Hematopoietic multipotent progenitor cell treated with erythropoietin and hydrocortisone succinate and interleukin-3 and kit ligand, for 8 days (in vitro differentiated cells): ENCODE measurements around the gene STARD5.
"Not testable (repeated sequence)": the region's sequence is repeated elsewhere in the genome, so short reads cannot be mapped to it uniquely, and the experiment has no call there.

Experiments
- DNase-seq: peaks from one replicate; pipeline ENCODE4 v3.0.0-alpha.2; 2015

Gene STARD5

DNA sequence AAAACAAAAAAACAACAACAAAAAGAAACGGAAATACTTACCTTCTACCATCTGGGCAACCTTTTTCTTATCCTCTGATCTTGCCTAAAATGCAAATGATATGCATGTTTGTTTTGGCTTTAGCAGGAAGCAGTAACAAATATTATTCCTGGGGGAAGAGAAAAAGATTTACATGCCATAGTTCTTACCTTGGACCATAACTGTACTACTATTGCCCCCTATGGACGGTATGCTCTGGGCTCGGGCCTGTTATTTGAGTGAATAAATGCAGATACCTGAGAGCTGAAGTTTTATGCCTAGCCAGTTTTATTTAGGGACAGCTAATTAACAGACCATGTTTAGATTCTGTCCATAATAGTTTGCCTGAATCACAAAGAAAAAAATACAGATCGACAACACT lies 12.6 kb upstream of the STARD5 start:
- DNase-seq = peak; percentile 33

DNA sequence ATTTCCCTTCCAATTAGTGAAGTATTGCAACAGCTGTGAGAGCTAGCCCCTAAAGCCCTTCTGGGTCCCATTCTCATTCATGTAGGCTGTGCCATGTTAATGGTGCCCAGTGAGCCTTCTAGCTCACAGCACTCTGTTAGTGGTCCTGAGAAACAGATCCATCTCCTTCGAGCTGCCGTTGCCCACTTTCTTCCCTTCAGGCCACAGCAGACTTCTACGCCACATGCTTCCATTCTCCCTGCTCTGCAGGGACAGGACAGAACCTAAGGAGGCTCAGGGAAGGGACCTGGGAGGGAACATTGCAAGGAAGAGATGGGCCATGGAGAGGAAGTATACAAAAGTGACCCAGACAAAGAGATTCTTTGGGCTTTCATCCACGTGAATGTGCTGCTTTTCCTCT lies 11.7 kb upstream of the STARD5 start:
- no peak for DNase-seq

DNA sequence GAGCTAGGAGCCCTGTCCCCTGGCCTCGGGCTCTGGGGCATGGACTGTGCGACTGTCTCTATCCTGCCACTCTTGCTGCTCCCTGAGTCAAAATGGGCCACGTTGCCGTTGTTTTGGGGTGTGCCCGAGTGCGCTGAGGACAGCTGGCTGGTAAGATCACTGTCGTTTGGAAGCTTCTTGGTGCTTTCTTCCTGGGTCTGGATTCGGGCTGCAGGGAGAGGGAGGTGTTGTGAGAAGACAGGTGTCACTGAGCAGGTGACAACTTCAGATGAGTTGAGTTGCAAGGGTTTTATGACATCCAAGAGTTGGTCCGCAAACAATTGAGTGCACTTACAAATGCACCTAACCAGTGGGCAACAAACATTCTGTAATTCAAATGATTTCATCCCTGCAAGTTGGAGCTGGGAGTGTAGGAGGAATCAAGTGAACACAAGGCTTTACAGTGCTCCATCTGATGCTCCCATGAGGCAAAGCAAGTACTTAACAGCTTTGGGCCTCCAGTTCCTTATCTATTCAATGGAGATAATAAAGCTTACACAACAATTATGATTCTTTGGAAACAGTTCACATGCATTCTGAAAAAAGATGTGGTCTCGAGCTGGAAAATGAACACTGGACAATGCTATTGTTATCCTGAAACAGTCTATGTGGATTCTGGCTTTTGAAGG lies 11.0 kb upstream of the STARD5 start:
- DNase-seq = no peak

DNA sequence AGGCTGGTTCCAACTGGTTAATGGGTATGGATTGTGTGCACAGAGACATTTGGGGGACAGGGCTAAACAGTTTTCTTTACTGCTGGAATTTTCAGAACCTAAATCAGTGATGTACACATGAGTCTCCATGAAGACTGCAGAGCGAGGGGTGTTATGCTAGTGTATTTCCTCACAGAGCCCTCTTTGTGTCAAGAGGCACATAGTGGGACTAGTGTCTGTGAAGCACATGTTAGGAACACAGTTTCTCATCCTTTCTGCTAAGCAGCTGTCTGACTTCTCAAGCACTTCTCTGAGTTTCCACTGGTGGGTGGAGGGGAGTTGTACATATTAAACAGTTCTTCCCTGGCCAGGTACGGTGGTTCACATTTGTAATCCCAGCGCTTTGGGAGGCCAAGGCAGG lies 9.4 kb upstream of the STARD5 start:
- no peak for DNase-seq

DNA sequence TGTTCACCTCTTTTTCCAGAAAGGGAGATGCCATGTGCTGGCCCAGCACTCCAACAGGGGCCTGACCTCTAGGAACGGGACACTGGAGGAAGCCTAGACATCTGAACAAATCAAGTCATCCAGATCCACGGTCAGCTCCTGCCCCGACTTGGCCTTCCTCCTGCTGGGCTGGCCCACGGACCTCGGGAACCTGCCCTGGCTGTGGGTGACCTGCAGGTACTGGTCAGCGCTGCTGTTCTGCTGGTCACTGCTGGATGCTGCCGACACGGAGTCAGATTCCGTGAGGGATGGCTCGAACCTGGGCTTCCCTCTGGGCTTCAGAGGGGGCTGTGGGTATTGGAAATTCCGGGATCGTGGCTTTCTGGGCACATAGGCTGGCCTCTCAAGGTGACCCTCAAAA lies 8.4 kb upstream of the STARD5 start:
- DNase-seq = no peak

DNA sequence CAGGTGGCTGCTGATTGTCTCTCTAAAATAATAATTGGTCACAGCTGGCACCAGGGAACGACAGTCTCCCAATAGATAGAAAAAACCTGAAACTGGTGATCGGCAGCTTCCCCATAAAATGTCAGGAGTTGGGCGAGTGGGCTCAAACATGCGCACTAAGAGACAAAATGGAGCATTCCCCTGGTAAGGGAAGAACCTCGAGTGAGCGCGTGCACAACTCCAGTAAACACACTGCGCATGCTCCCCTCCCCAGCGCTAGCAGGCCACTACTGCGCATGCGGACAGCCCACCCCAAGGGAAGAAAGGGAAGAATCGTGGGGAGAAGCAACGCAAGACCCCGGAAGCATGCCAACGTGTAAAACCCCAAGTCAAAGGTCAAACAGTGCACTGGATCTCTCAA lies 7.7 kb upstream of the STARD5 start:
- no peak for DNase-seq

DNA sequence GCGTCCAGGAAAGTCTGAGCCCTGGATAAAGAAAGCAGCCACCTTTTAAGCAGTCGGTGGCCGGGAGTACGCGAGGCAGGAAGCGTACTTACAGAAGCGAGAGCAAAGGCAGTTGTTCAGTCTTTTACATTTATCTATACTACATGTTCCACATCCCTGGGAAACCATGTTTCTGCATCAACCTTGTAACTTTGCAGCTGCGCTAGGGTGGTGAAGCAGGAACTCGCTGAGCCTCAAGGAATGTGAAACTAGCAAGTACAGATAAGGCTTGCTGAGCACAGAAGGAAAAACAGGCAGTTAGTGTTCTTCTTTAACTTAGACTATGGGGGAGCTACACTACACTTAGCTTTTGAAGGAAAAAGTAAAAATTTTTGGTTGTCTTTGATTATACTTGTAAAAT lies 7.2 kb upstream of the STARD5 start:
- not testable (repeated sequence) for DNase-seq

DNA sequence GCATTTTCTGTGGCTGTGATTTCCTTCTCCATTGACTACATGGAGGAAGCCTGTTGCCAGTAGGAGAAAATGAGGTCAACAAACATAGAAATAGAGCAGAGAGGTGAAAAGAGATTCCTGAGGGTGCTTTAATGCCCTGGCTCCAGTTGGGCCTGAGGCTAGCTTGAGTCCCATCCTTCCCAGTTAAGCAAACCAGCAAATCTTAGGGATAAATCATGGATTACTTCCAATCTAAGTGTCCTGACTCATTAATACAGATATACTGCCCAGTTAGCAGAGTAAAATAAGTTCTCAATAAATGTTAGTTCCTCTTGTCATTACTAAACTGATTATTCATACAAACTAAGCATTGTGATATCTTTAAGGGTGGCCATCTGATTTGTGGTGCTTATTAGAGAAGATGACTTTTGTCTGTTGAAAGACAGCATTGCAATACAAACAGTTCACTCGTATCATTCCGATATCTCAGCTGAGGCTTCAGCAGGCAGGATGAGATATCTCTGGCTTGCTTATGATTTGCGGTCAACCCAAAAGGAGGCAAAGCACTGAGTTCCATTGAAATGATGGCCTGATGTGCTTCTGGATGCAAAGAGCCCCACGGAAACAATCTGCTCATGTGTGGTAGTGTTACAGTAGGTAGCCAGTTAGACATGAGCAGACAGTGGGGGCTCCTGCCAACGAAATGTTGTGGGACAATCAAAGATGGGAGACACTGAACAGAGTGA lies 6.6 kb upstream of the STARD5 start:
- DNase-seq = no peak

DNA sequence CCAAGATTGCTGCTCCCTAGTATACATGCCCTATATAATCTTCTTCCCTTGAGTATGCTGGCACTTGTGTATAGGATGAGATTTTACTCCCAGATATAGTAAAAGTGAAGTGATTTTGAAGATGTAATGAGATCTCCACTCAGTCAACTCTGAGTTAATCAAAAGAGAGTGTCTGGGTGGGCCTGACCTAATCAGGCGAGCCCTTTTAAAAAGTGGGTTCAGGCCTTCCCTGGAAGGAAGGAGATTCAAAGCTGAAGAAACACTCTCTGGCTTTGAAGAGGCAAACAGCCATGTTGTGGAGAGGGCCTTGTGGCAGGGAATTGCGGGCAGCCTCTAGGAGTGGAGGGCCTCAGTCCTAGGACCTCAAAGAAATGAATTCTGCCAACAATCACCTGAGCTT lies 5.5 kb upstream of the STARD5 start:
- DNase-seq = no peak

DNA sequence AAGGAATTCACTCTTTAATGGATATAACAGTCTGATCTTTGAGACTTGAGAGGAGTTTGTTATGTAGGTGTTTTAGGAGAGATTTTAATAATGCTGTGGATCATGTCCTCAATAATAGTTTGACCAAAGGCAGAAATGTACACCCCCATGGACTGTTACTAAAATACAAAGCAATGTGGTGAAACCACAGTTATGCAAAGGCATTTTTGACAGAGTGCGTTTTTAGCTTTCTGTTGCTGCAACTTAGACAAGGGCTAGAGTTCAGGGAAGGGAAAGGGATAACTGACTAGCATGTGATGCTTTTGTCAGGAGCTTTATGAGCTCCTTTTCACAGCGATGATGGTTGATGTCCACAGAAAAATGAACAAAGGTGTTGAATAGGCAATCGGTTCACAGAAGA lies 3.6 kb upstream of the STARD5 start:
- DNase-seq = no peak

DNA sequence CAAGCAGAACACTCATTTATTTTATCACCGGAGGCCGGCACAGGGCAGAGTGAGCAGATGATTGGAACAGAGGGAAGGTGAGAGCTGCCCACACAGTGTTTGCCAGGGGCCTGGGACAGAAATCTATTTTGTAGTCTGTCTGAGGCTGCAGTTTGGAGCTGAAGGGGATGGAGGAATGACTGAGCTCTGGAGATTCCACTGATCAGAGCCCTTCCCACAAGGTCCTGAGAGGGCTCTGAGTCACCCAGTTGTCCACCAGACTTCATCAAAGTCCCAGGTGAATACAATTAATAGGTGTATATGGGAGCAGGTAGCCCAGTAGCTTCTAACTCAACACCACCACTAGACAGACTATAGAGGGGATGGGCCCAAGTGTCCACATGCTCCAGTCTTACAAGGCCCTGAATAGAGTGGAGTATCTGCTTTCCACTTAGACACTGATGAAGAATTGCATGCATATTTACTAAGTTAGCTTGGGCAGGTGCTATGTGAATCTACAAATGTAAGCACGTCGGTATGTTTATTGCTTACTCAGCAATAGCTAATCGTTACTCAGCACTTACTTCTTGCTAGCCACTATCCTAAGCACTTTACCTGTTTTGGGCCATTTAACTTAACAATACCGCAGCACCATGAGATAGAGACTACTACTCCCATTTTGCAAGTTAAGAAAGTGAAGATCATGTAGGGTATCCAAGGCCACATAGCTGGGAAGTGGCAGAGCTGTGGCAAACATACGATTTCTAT lies 2.7 kb upstream of the STARD5 start:
- DNase-seq = no peak

DNA sequence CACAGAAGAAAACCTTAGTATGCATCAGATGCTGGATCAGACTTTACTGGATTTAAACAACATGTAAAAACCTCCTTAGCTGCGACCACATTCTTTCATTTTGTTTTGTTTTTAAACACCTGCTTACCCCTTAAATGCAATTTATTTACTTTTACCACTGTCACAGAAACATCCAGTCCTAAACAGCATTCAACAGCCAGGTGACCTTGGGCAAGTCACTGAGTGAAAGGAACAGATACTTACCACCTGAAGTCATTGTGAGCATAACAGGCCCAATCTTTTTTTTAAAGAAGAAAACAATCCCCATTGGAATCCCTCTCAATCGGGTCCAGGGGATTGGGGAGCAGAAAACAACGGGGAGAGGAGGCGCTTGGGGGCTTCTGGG lies 390 bp downstream of the STARD5 start:
- DNase-seq = peak; percentile 21

DNA sequence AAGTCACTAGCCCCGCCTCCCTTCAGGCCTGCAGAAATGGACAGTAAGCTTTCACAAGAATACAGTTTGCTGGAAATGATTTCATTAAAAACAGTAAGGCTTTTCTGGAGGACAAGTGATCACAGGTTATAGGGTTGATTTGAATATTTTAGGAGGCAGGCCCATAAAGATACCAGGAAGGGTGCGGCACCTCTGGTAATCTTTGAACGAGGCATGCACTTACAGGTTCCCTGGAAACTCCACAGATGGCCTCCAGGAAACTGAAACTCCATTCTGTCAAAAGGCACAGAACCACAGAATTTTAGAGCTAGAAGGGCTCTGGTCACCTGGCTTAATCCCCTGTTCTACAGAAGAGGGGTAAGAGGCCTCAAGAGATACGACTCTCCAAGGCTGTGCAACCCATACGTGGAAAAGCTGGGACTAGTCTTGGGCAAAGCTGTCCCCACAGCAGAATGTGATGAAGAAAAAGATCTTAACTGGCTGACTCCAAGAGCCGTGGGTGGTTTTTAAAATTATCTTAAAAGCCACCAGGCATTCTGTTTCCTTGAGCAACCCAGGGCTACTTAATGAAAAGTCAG lies 1.2 kb downstream of the STARD5 start:
- DNase-seq = peak; percentile 83

DNA sequence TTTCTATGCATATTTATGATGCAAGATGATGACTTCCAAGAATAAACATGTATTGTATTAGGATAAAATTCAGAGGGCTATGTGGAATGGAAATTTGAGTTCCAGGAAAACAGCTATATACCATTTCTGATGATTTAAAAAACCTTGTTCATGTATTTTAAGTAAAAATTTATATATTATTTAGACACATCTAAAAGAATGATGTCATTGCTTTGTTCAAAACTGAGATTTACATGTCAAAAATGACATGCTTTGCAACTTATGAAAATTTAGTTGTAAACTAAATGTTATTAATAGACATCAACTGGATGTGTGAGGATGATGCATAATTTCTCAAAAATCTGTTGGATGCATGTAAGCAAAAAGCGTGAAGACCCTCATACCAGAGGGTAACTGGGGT lies 2.3 kb downstream of the STARD5 start:
- DNase-seq = no peak

DNA sequence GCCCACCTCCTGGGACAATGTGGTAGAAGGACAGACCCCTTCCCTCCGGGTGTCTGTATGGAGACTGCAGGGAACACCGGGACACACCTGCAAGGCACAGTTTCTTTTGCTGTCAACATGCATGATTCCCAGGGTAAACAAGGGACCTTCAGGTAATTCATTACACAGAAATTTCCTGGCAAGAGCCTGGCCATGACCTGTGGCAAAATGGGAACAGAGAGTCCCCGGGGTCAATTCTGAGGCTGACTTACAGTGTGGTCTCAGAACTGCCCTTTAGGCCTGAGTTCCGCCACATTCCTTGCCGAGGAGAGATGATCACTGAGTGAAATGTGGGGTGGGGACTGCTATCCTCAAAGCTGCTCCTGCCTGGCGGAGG lies 6.3 kb downstream of the STARD5 start:
- no peak for DNase-seq

DNA sequence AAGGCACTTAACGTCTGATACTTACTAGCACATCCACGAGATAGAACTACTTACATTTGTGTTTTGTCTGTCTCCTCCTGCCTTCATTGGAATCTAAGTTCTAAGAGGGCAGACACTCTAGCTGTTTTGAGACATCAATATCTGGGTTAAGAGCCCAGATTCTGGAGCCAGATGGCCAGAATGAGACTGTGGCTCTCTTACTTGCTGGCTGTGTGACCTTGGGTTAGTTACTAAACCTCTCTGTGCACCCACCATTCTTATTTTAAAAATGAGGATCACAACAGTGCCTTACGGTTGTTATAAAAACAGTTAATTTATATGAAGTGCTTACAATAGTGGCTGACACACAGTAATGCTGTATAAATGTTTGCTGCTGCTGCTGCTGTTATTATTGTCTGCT lies 7.7 kb downstream of the STARD5 start:
- no peak for DNase-seq

DNA sequence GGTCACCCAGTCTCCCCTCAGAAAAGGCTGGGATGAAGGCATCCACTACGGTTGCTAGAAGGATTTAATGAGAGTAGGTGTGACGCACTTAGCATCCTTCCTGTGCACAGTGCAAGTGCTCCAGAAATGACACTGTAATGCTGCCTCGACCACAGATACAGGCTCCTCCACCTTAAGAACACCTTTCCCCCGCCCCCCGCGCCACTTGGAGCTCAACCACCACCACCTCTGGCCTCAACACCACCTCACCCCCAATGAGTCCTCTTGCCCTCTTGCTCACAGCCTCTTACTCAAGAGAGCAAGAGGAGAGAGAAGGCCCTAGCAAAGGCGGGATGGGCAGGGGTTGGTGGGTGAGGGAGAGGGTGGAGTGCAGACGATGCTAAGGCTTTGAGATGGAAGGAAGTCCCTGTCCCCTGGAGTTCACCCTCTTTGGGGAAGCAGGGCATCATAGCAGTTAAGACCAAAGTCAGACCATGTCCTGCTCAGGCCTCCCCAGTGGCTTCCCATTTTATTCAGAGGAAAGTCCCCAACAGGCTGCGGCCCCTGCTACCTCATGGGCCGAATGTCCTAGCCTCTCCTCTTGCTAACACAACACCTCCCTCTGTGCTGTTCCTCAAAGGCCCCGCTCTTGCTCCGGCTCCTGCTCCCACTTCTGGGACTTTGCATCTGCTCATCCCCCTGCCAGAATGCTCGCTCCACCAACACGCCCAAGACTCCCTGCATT lies 8.3 kb downstream of the STARD5 start:
- no peak for DNase-seq

DNA sequence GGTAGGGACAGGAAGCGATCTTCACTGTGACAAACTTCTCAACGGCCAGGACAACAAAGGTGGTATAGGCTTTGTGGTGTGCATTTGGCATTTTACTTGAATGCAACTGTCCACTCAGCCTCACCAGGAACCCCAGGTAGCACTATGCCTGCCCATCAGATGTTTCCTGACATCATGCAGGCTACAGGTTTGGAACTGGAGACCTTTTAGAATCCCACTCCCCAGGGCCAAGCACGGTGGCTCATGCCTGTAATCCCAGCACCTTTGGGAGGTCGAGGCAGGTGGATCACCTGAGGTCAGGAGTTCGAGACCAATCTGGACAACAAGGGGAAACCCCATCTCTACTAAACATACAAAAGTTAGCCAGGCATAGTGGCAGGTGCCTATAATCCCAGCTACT lies 9.6 kb downstream of the STARD5 start:
- no peak for DNase-seq

DNA sequence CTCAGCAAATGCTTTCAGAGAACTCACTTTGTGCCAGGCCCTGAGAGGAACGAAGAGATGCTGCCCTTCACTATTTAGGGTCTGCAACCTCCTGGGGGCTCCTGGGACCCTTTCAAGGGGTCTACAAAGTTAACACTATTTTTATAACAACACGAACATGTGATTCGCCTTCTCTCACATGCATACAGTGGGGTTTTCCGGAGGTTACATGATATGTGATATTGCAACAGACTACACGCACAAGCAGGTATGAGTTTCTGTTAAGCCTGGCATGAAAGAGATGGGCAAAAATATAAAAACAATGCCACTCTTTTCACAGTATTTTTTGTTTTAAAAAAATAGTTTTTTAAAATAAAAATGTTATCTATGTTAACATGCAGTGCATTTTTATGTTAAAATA lies 10.3 kb downstream of the STARD5 start:
- DNase-seq = no peak

DNA sequence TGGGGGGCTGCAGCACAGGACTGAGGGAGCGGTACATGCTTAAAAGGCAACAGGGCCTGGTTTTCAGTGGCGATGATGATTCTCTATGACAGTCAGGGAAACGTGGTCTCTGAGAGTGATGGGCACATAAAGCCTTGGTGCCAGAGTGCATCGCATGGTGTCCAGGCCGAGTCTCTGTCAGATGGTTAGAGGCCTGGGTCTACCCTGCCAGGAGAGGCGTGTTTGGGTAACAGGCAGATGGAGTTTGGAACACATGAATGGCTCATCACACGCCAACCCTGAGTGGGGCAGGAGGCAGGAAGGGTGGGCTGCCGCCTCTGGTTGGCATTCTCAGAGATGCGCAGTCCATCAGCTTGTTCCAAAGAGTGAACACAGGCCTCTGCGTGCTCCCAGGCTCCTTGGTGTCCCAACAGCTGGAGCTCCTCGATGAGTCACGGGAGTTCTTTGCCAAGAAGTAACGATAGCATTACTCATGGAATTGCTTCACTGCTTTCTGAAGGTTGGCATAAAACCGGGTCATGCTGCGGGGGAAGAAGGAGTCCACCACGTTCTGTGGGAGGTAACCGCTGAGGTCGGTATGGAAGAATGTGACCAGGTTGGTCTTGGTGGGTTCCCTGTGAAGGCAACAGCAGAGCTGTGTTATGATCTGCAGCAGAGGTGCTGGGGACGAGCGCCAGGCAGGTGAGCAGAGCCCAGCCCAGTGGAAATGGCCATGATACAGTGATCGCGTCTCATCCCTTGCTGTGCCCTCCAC lies 11.0 kb downstream of the STARD5 start:
- no peak for DNase-seq

DNA sequence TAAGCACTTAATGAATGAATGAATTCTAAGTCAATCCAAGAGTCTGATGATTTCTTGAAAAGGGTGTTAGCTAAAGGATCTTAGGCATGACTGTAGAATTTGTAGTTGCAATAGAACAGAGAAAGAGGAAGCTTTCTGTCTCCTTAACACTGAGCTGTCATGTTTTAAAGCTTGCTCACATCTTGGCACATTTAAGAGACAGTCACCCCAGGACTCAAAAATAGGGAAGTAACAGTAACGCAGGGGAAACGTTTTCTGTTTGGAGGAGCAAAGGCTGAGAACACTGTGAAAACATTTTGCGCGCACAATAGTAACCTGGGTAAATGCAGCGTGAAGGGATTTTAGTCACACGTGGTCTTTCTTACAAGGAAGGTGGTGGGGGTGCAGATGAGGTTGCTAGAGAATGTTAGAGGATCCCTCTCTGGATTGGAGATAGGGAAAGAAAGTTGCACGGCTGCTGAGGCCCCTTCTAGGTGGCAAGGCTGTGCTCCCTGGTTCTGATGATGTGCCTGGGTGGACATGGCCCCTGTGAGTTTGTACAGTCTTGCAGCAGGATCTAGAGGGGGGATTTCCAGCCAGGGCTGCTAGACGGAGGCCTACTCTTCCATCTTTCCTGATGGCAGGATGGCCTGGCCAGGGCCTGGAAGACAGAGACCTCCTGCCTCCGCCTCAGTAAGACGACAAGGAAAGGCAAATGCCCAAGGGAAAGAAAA lies 12.0 kb downstream of the STARD5 start:
- DNase-seq = peak; percentile 17

DNA sequence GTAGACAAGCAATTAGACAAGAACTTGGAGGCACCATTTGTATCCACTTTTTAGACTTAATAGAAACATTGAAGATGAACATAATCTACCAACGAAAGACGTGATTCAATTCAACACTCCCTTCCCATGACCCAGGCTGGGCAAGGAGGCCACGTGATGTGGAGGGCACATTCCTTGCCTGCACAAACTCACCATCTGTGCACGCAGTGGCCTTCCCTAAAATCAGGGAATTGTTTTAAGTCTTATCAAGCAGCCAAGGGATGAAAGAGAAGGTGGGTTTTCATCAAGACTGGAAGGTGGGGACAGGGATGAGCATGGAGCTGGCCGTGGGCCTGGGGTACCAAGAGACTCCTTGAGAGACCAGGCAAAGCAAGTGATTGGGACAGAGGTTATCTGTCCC lies 13.5 kb downstream of the STARD5 start:
- DNase-seq = no peak
